ENCODE measurements around the gene CBFB.
"Not testable (repeated sequence)": the region's sequence is repeated elsewhere in the genome, so short reads cannot be mapped to it uniquely, and the experiment has no call there.

CBFB gene

GRCh38 chr16:67028696-67029253 is at the start of gene CBFB:
Gene CBFB, plus strand, starts transcription at chr16:67029149. Its CDS starts 259 bp downstream, at chr16:67029408.
- DNase-seq: peak; percentile 88

- DNase-seq: no peak
These were observed 45.9 kb upstream of the CBFB start for GRCh38 chr16:66983033-66983432.

GRCh38 chr16:66984892-66985311 is 44.0 kb upstream of the CBFB start:
- DNase-seq: no peak

GRCh38 chr16:66986559-66986958 is 42.4 kb upstream of the CBFB start:
- DNase-seq: no peak

- no peak for DNase-seq
These were observed 40.7 kb upstream of the CBFB start, which contains the start of gene CES4A for GRCh38 chr16:66988197-66988788. Gene CES4A, plus strand, starts transcription at chr16:66988589. Its CDS starts 184 bp downstream, at chr16:66988773.

GRCh38 chr16:66991545-66992077 is 37.3 kb upstream of the CBFB start:
- no peak for DNase-seq

GRCh38 chr16:66993558-66993957 is 35.4 kb upstream of the CBFB start:
- DNase-seq: not testable (repeated sequence)

- no peak for DNase-seq
These were observed 32.5 kb upstream of the CBFB start for GRCh38 chr16:66996324-66996982.

- DNase-seq: no peak
These were observed 32.0 kb upstream of the CBFB start for GRCh38 chr16:66996983-66997358.

- no peak for DNase-seq
These were observed 28.3 kb upstream of the CBFB start for GRCh38 chr16:67000384-67001351.

- DNase-seq: no peak
These were observed 27.2 kb upstream of the CBFB start for GRCh38 chr16:67001726-67002125.

- no peak for DNase-seq
These were observed 21.9 kb upstream of the CBFB start for GRCh38 chr16:67006930-67007658.

- no peak for DNase-seq
These were observed 19.8 kb upstream of the CBFB start for GRCh38 chr16:67009158-67009557.

GRCh38 chr16:67011274-67011673 is 17.7 kb upstream of the CBFB start:
- no peak for DNase-seq

GRCh38 chr16:67013233-67013822 is 15.6 kb upstream of the CBFB start:
- DNase-seq: no peak

GRCh38 chr16:67013823-67014633 is 14.9 kb upstream of the CBFB start:
- peak; percentile 14 for DNase-seq

GRCh38 chr16:67014634-67015312 is 14.2 kb upstream of the CBFB start:
- DNase-seq: no peak

- peak; percentile 13 for DNase-seq
These were observed 13.6 kb upstream of the CBFB start for GRCh38 chr16:67015313-67015731.

- DNase-seq: no peak
These were observed 12.8 kb upstream of the CBFB start for GRCh38 chr16:67016143-67016542.

All from hematopoietic multipotent progenitor cell treated with erythropoietin and hydrocortisone succinate and interleukin-3 and kit ligand, for 8 days (in vitro differentiated cells).